IPS-11a (cell line): Measurements from ENCODE around the gene PPP1R9B.
A peak's percentile ranks its signal among the peaks of the same experiment; 100 is the strongest.

Source experiments
- H3K4me3 ChIP-seq: one replicate; pipeline ENCODE4 v1.5.1; 2013; ENCODE audit warnings: low read depth, low read length, control low read depth

PPP1R9B gene

DNA sequence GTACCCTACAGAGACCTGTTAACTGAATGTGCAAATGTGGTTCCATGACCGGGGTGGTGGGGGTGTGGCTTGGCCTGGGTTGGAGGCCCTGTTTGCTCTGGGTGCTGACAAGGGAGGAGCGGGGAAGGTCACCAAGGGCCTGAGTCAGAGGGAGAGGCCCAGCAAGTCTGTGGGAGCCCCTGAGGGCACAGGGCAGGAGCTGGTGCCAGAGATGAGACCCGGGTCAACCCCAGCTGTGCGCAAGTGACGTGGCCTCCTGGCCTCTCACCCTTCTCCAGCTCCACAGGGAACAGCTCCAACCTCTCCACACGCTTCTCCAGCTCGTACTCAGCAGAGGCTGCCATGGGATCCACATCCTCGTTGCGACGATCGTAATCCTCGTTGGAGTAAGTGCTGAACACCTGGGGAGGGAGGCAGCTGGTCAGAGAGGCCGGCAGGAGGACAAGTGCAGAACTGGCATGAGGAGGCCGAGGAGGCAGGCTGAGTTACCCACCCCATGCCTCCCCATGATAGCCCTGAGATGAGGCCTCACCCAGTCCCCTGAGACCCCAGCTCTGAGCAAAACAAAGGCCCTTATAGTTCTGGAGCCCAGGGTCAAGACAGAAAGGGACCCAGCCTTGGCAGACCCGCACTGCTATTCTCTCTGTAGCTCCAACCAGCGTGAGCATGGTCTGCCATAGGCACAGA is 5.5 kb downstream of the PPP1R9B start:
- H3K4me3 ChIP-seq, result no peak overlapping the region

DNA sequence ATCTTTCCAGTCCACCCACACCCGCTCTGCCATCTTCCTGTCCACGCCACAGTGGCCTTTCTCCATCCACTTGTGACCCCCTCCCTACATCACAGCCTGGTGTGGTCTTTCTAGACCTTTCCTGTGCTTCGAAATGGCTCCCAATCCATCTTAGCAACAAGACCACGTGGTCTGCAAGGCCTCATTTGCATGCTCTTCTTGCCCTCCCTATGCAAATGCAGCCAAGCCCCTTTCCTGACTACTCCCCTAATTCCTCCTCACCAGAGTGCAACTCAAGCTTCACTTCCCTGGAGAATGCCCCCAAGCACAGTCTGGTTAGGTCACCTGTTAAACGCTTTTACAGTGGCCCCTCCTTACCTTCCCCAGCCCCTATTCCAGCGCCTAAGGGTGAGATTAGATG is 6.1 kb downstream of the PPP1R9B start:
- H3K4me3 ChIP-seq, result no peak overlapping the region

- no peak overlapping the region for H3K4me3 ChIP-seq
Observed at GRCh38 chr17:50143461-50144176, 6.9 kb downstream of the PPP1R9B start.

DNA sequence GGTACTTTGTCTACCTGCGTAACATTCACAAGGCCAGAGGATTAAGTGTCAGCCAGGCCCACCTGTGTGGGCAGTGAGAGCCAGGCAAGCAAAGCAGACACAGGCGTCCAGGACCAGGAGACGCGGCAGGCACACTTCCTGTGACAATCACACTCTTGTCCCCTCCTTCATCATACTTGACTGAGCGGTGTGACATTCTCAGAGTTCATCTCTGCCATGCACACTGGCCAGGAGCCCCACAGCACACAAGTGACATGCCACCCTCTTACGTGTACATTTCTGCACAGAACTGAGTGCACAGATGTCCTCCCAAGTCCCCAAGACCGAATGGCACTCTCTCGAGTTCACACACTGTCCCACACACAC is 8.7 kb downstream of the PPP1R9B start:
- H3K4me3 ChIP-seq, result no peak overlapping the region

- no peak overlapping the region for H3K4me3 ChIP-seq
Observed at GRCh38 chr17:50141026-50141744, 9.3 kb downstream of the PPP1R9B start.

DNA sequence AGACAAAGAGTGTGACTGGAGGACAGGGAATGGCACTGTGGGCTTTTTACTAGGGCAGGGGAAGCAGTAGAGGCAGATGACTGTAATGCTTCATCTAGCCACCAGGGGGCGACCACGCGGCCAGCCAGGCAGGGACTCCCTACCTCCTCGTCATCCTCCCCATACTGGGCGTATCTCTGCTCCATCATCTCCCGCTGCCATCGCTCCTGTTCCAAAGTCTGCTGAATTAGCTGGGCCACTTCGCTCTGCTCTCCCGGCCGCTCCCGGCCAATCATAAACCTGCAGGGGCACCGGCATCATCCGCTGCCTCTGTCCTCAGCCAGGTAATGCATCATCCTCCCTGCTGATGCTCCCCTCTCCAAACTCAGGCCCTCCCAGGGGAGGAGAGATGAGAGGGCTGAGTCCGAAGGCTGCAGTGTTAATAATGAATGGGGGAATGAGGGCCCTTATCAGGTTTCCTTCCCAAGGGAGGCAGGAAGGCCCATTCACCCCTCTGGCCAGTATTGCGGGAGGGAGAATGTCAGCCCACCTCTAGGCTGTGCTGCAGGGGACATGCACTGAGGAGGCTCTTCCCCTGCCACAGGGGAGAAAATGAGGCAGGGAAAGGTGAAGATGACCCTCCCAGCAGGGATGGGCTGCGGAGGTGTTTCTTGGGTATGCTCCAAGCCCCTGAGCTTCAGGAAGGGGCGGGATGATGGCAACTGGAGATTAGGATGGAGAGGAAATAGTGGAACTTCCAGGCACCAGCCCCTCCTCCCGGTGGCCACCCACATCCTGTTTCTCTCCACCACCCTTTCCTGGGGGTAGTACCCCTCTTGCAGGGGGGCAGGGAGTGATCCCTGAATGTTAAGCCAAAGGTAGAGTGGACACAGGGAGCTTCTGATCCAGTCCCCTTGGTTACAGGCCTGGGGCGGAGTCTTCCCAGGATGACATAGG is 10.3 kb downstream of the PPP1R9B start:
- no peak overlapping the region for H3K4me3 ChIP-seq

DNA sequence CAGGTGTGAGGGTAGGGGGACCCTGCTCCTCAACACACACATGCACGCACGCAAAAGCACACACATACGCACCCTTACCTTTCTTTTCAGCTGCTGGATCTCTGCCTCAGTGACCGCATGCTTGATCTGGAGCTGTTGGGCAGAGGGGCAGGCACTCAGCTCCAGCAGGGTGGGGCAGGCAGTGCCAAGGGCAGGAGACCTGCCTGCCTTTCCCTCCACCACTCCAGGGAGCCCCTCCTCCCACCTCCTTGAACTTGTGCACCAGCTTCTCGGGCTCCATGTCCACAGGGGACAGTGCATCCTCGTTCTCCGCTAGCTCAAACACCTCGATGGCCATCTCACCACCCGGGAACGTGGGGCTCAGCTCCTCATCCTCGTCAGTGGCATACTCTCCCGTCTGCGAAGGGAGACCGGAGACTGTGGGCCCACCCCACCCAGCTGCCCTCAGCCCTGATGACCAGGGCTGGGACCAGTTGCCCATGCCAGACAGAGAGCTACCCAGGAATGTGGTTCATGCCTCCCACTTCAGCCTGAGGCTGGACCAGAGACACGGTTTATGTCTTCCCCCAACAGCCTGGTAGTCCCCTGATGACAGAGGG is 11.2 kb downstream of the PPP1R9B start:
- H3K4me3 ChIP-seq, result no peak overlapping the region

DNA sequence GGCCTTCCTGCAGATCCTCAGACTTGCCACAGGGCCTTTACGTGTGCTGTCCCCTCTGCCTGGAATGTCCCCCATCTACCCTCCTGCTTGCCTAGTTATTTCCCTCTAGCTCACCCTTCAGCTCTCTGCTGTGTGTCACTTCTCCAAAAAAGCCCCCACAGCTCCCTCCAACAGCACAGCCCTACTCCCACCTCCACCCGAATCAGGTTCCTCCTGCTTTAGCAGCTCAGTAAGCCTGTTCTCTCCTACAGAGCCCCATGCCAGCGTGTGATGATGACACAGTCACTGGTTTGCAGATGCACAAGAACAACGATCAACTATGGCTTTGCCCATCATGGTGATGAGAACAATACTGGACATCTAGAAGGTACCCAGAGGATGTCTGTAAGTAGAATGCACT is 13.4 kb downstream of the PPP1R9B start:
- no peak overlapping the region for H3K4me3 ChIP-seq

GRCh38 chr17:50136096-50136687 is 14.3 kb downstream of the PPP1R9B start:
- H3K4me3 ChIP-seq, result no peak overlapping the region

DNA sequence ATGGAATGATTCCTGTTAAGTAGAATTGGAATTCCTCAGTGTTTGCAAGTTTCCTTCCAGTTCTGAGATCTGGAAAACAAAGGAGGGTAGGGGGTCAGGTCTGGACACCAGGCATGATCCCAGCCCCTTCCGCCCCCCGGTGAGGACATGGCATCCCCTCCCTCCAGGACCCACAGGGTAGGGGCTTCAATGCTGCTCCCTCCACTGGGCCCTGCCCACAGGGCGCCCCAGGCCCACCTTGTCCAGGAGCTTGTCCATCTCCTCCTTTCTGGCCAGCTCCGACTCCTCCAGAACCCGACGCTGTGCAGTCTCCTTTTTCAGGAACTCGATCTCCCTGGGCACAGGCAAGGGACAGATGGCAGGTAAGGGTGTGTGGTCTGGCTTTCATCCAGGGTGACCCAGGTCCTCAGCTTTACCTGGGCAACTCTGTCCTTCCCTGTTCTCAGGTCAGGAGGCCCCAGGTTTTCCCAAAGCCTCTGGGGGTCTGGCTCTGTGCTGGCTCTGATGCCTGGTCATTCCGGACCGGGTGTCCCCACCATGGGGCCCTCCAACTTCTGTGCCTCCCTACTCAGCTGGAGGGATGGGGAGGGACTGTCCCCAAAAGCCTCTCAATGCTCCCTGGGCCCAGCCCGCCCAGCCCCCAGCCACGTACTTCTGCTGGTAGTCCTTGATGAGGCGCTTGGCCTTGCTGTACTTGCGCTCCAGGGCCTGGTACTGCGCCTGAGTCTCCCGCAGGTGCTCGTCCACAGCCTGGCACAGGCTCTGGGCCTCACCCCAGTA is 15.0 kb downstream of the PPP1R9B start:
- no peak overlapping the region for H3K4me3 ChIP-seq

- H3K4me3 ChIP-seq, result no peak overlapping the region
Observed at GRCh38 chr17:50134206-50135110, 16.0 kb downstream of the PPP1R9B start.

- H3K4me3 ChIP-seq, result no peak overlapping the region
Observed at GRCh38 chr17:50133769-50134099, 16.7 kb downstream of the PPP1R9B start.

GRCh38 chr17:50133028-50133768 is 17.3 kb downstream of the PPP1R9B start:
- no peak overlapping the region for H3K4me3 ChIP-seq

DNA sequence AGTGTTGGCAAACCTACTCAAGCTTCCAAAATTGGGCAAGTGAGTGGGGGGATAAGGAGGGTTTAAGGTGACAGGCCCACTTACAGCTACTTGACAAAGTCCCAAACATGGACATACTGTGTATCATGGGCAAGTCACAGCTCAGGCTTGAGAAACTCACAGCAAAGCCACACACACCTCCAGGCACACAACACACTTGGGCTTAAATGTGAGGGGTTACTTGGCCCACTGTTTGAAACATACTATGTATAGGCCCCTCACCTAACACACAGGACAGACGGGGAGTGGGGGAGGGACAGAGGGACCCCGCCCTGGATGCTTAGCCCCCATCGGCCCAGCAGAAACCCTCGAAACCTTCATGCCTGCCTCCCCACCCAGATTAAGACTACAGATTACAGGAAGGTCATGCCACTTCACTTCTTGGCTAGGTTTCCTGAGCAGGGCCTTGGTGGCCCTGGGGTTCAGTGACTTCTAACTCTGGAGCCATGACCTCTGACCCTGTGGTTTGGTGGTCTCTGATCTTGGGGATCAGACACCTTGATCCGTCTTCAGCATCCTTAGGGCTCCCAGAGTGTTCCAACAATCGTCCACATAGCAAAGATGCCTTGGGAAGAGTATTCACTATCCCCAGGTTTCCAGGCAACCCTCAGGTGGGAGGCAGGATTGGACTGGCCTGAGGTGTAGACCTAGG is 18.2 kb downstream of the PPP1R9B start:
- H3K4me3 ChIP-seq, result no peak overlapping the region

DNA sequence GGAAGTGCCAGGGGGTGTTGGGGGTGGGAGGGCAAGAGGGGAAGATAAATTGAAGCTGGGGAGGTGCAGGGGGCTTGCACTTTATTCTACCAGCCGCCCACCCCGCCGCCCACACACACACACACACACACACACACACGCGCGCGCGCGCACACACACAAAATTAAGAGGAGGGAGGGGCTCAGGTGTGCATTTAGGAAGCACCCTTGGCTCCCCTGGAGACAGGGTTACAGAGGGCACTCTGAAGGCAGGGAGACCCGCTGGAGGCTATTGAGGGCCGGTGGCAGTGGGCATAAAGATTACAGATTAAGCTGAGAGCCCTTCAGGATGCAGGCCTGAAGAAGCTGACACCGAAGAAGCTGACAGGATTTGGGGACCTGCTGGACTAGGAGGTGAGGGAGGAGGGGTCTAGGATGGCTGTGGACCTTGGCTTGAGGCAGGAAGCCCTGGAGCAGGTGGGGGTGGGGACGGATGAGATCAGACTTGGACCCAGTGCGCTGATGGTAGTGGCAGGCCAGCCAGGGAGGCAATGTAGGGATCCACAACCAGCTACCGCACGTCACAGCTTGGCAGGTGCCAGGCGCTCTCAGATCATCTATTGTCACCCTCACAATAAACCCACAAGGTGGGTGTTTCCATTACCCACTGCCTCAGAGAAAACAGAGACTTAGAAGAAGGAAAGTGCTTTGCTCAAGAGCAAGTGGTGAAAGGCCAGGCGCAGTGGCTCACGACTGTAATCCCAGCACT is 19.7 kb downstream of the PPP1R9B start:
- peak overlapping the region; percentile 24 for H3K4me3 ChIP-seq

GRCh38 chr17:50129728-50130558 is 20.5 kb downstream of the PPP1R9B start, which contains the start of gene SAMD14:
Gene SAMD14, minus strand, starts transcription at chr17:50130160. Its CDS starts 5,201 bp downstream, at chr17:50124959.
- H3K4me3 ChIP-seq, result peak within 1 kb of the TSS; percentile 65
